Regular cardiac myocyte (primary cell): ENCODE data around the gene SPEM3. TPM values are rescaled to one million over a fixed set of nuclear protein-coding genes. Genes with fewer than 3 reads are reported as not detected.

ENCODE experiments used
- total RNA-seq: library from RNA; depleted of rRNA; stranded (reverse); fragments of >200 nt; gene quantifications from 2 replicates; pipeline ENCODE4 v1.2.3, GENCODE V29; 2014

The SPEM3 gene
- not detected in 2 replicates for total RNA-seq

DNA sequence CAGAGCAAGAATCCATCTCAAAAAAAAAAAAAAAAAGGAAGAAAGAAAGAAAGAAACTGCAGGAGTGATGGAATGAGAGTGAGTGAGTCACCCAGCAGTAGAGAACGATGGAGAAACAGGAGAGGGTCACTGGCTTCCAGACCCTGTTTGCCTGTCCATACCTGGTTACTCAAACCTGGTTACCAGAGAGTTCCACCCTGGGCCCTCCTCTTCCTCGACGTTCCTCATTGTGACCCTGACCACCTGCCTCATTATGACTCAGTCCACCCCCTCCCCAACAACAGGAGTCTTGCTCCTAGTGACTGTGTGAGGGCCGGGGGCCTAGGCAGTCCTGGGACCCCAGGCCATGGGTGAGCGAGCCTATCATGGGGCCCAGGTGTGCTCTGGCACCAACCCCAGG lies at the start of gene SPEM3:
Gene SPEM3, plus strand, starts transcription at position 301 of the 400 bp plus-strand sequence. Its CDS starts 46 bp downstream, at position 347.

GRCh38 chr17:7380855-7381683 lies 47.6 kb upstream of the SPEM3 start, which contains the start of gene TNK1:
TNK1 (plus strand) TSS chr17:7381089; CDS start chr17:7382927, 1,838 bp downstream.

DNA sequence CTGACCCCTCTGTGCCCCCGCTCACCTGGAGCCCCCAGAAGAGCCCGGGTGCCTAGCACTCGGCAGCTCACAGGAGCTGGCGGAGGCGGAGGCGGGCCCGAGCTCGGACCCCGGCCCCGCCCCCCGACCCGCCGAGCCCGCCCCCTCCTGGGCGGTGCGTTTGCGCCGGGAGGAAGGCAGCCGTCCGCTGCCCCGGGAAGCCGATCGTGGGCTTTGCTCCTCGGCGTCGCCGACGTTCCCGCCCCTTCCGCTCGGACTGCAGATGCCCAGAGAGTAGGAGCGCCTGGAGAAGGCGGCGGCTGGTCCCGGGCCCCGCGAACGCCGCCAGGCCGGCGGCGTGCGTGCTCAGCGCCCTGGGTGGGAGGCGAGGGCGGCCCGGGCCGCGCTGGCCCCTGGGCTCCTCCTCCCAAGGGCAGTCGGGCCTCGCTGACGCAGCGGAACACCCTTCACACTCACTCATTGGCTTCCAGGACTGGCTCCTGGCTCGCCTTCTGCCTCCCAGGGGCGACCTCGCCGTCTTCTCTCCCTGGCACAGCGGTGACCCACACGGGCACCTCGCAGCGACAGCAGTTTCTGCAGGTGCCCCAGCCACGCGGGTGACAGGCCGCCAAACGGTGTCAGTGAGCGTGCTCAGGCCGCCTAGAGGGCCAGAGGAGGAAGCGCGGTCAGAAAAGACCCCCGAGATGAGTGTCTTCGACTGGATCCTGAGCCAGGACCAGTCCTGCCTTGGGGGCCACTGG lies 34.0 kb upstream of the SPEM3 start, which contains the start of gene PLSCR3:
Gene PLSCR3, minus strand, starts transcription at position 74 of the 740 bp plus-strand sequence. CDS start 415 bp downstream, outside the sequence.

DNA sequence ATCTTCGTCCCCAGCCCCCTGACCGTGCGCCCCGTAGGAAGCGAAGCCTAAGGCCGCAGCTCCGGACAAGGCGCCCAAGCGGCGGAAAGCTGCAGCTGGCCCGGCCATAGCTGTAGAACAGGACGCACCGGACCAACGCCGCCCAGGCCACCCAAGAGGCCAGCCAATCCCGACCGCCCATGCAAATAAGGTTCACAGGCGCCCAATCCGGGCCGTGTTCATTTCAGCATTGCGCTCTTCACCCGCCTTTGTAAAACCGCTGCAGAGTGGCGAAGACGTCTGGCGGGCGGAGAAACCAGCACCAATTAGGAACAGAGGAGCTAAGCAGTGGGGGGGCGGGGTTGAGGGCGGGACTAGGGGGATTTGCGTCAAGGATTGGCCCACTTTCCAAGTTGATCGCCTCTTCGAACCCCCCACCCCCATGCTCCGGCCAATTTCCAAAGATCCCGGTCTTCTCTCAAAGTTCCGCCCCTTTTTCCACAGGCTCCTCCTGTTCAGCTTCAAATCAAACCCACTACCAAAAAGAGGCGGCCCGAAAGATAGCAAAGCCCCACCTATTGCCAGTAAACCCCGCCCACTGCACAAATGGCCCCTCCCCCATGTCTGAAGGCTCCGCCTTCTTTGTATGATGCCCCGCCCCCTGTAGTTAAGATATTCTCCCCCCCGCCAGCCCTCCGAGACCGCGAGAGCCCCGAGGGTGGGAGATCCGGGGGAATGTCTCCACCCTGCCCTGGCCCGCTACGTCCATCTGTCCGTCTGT lies 24.5 kb upstream of the SPEM3 start, which contains the start of gene TMEM256:
Gene TMEM256, minus strand, starts transcription at position 121 of the 760 bp plus-strand sequence. Its CDS starts 13 bp downstream, at position 108.

GRCh38 chr17:7407485-7408251 lies 21.0 kb upstream of the SPEM3 start, which contains the start of gene NLGN2:
NLGN2 (plus strand) TSS chr17:7407845; CDS start chr17:7408256, 411 bp downstream.

DNA sequence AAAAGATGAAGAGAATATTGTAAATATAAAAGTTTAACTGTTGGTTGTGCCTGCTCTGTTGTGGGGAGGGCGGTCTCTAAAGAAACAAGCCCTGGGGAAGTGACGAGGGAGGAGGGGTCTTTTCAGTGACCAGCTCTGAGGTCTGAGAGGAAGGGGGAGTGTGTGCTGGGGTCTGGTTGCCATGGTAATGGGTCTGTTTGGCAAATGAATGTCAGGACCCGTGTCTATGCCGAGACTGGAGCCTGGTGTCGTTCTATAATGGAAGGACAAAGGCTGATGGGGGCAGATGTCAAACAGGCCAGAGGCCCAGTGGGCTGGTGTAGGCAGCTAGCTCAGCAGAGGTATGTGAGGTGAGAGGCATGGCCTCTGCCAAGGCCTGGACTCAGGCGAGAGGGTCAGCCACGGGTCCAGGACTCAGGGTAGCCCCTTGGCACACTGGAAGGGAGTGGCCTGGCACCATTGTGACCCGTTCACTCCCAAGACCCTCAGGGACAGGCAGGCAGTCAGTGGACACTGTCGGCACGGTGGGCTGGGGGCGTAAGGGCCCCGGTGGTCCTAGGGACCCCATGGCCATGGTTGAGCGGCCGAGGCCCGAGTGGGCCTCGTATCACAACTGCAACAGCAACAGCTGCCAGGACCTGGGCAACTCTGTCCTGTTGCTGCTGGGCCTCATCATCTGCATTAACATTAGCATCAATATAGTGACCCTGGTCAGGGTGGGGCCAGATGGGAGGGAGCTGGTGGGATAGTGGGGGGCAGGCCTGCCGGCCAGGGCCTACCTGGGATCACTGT lies 8.6 kb upstream of the SPEM3 start, which contains the start of gene SPEM1:
Gene SPEM1, plus strand, starts transcription at position 506 of the 792 bp plus-strand sequence. Its CDS starts 61 bp downstream, at position 567.

DNA sequence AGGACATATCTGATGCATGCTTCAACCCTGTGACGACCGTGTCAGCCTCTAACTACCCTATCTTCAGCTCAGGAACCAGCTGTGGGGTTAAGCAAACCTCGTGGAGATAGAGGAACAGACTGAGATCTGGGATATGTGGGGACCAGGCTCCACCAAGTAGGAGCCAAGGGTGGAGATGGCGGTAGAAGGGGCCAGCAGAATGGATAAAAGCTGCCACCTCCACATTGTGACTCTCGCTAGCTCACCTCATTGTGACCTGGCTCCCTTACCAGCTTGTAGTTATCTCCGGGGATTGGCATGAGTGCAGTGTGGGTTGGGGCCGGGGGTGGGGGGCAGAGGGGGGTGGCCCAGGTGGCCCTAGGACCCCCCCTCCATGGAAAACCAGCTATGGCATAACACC lies 3.3 kb upstream of the SPEM3 start, which contains the start of gene SPEM2:
Gene SPEM2, plus strand, starts transcription at position 301 of the 400 bp plus-strand sequence. Its CDS starts 73 bp downstream, at position 374.

DNA sequence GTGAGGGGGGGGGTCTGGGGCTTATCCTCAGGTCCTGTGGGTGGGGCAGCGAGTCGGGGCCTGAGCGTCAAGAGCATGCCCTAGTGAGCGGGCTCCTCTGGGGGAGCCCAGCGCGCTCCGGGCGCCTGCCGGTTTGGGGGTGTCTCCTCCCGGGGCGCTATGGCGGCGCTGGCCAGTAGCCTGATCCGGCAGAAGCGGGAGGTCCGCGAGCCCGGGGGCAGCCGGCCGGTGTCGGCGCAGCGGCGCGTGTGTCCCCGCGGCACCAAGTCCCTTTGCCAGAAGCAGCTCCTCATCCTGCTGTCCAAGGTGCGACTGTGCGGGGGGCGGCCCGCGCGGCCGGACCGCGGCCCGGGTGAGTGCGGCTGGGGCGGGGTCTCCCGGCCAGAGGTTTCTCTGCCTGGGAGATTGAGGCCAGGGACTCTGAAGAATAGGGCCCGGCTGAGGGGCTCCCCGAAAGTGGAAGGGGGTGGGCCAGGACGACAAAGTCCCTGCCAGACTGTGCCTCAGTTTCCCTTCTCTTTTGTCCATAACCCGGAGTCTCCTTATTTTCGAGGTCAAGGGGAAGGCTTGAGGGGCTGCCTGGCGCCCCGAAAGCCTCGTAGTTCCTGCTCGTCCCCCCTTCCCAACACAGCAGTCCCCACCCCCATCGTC lies 10.9 kb downstream of the SPEM3 start, which contains the start of gene FGF11:
Gene FGF11, plus strand, starts transcription at position 51 of the 651 bp plus-strand sequence. Its CDS starts 109 bp downstream, at position 160.

DNA sequence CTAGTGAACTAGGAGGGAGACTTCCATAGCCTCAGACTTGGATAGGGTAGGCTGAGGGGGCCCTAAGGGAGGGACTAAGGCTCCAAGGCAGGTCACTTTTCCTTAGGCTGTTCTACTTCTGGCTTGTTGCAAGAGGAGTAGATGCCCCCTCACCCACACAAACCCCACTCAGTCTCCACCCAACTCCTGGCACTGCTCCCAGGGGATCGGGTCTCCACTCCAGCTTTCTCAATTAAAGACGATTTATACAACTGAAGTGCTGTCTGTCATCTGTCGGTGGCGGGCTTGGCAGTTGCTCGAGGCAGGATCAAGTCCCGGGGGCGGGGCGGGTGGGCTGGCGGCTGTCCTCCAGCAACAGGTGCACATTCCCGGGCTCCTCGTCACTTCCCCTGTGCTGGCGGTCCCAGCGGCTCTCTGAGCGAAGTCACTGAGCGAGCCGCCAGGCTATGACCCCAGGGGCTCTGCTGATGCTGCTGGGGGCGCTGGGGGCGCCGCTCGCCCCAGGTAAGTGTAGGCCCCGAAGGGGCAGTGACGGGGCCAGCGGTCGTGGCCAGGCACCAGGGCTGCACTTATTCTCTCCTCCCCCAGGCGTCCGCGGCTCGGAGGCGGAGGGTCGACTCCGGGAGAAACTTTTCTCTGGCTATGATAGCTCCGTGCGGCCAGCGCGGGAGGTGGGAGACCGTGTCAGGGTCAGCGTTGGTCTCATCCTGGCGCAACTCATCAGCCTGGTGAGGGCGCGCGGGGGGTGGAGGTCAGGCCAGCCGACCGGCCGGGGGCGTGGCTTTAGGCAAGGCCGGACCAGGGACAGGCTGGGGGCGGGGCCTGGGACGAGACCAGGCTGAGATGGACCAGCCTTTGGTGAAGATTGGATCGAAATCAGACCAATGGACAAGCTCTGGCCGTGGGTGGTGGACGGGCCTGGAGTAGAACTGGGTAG lies 16.3 kb downstream of the SPEM3 start, which contains the start of gene CHRNB1:
Gene CHRNB1, plus strand, starts transcription at position 380 of the 937 bp plus-strand sequence. Its CDS starts 67 bp downstream, at position 447.

GRCh38 chr17:7479213-7480088 lies 50.8 kb downstream of the SPEM3 start, which contains the start of gene ZBTB4:
ZBTB4 (minus strand) TSS chr17:7479631; CDS start chr17:7466801, 12,830 bp downstream.

DNA sequence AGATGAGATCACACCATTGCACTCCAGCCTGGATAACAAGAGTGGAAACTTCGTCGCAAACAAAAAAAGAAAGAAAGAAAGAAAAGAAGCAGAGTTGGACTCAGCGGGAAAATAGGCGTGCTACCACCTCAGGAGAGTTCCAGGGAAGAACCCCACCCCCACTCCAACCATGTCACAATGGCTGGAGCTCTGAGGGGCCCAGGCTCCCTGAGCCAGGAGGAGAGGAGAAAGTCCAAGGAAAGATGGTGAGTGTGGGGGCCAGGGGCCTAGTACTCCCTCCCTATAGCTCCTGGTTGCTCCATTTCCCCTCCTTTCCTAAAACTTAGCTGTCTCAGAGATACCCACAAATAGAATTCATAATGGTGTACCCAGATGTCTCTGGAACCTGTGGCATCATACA lies 52.6 kb downstream of the SPEM3 start, which contains the start of gene SLC35G6:
Gene SLC35G6, plus strand, starts transcription at position 172 of the 400 bp plus-strand sequence. Its CDS starts 71 bp downstream, at position 243.

Other genes with a start within 250 kb of the SPEM3 start
- gene ASGR1, start 249.5 kb upstream of the SPEM3 start, total RNA-seq = 0.56 and 0.58 TPM in 2 replicates
- 12.7 and 16.3 TPM in 2 replicates for gene DLG4, start 209.0 kb upstream of the SPEM3 start, total RNA-seq
- gene ACADVL, start 208.9 kb upstream of the SPEM3 start, total RNA-seq = 261 and 425 TPM in 2 replicates
- gene DVL2, start 194.3 kb upstream of the SPEM3 start, total RNA-seq = 49.8 and 59.5 TPM in 2 replicates
- gene PHF23, start 189.4 kb upstream of the SPEM3 start, total RNA-seq = 40.0 and 40.8 TPM in 2 replicates
- 118 and 275 TPM in 2 replicates for gene GABARAP, start 186.4 kb upstream of the SPEM3 start, total RNA-seq
- 14.4 and 19.9 TPM in 2 replicates for gene CTDNEP1, start 177.1 kb upstream of the SPEM3 start, total RNA-seq
- 22.0 and 57.3 TPM in 2 replicates for gene ELP5, start 176.6 kb upstream of the SPEM3 start, total RNA-seq
- gene CLDN7, start 166.4 kb upstream of the SPEM3 start, total RNA-seq = 0.19 and 1.7 TPM in 2 replicates
- under 0.01 and 0.28 TPM in 2 replicates for gene SLC2A4, start 147.1 kb upstream of the SPEM3 start, total RNA-seq
- gene YBX2, start 134.2 kb upstream of the SPEM3 start, total RNA-seq = 0.56 TPM in 1 of 2 replicates, not detected in the other
- 474 and 1,218 TPM in 2 replicates for gene EIF5A, start 121.2 kb upstream of the SPEM3 start, total RNA-seq
- gene GPS2, start 113.5 kb upstream of the SPEM3 start, total RNA-seq = 26.8 and 41.8 TPM in 2 replicates
- 12.7 and 23.8 TPM in 2 replicates for gene NEURL4, start 99.5 kb upstream of the SPEM3 start, total RNA-seq
- 0.56 and 0.58 TPM in 2 replicates for gene ACAP1, start 92.3 kb upstream of the SPEM3 start, total RNA-seq
- gene KCTD11, start 76.7 kb upstream of the SPEM3 start, total RNA-seq = 10.4 and 13.5 TPM in 2 replicates
- not detected in 2 replicates for gene TMEM95, start 73.7 kb upstream of the SPEM3 start, total RNA-seq
- under 0.01 and 0.28 TPM in 2 replicates for gene TNK1, start 47.8 kb upstream of the SPEM3 start, total RNA-seq
- gene PLSCR3, start 34.3 kb upstream of the SPEM3 start, total RNA-seq = 14.4 and 15.5 TPM in 2 replicates
- gene TMEM256, start 24.8 kb upstream of the SPEM3 start, total RNA-seq = 88.0 and 144 TPM in 2 replicates
- 2.3 and 4.2 TPM in 2 replicates for gene NLGN2, start 21.0 kb upstream of the SPEM3 start, total RNA-seq
- not detected in 2 replicates for gene SPEM1, start 8.5 kb upstream of the SPEM3 start, total RNA-seq
- not detected in 2 replicates for gene SPEM2, start 3.2 kb upstream of the SPEM3 start, total RNA-seq
- gene TMEM102, start 6.6 kb downstream of the SPEM3 start, total RNA-seq = 1.5 and 2.3 TPM in 2 replicates
- gene FGF11, start 10.7 kb downstream of the SPEM3 start, total RNA-seq = 2.5 and 14.7 TPM in 2 replicates
- gene CHRNB1, start 16.2 kb downstream of the SPEM3 start, total RNA-seq = 2.3 and 3.9 TPM in 2 replicates
- gene ZBTB4, start 50.8 kb downstream of the SPEM3 start, total RNA-seq = 14.8 and 21.4 TPM in 2 replicates
- not detected in 2 replicates for gene SLC35G6, start 52.6 kb downstream of the SPEM3 start, total RNA-seq
- 49.6 and 88.0 TPM in 2 replicates for gene POLR2A, start 55.5 kb downstream of the SPEM3 start, total RNA-seq
- 3.6 and 14.1 TPM in 2 replicates for gene TNFSF12, start 120.2 kb downstream of the SPEM3 start, total RNA-seq
- 0.38 and 1.1 TPM in 2 replicates for gene TNFSF13, start 129.9 kb downstream of the SPEM3 start, total RNA-seq
- gene SENP3, start 133.1 kb downstream of the SPEM3 start, total RNA-seq = 71.0 and 99.3 TPM in 2 replicates
- 7.5 and 15.2 TPM in 2 replicates for gene CD68, start 150.8 kb downstream of the SPEM3 start, total RNA-seq
- gene MPDU1, start 155.0 kb downstream of the SPEM3 start, total RNA-seq = 54.4 and 115 TPM in 2 replicates
- 0.28 and 0.38 TPM in 2 replicates for gene SOX15, start 161.2 kb downstream of the SPEM3 start, total RNA-seq
- 50.2 and 58.1 TPM in 2 replicates for gene FXR2, start 186.0 kb downstream of the SPEM3 start, total RNA-seq
- gene SAT2, start 199.0 kb downstream of the SPEM3 start, total RNA-seq = 25.5 and 30.2 TPM in 2 replicates
- gene SHBG, start 201.3 kb downstream of the SPEM3 start, total RNA-seq = 0.19 and 0.28 TPM in 2 replicates
- not detected in 2 replicates for gene ATP1B2, start 222.1 kb downstream of the SPEM3 start, total RNA-seq